ENCODE measurements around the gene FAM107B.
"Not testable (repeated sequence)": the region's sequence is repeated elsewhere in the genome, so short reads cannot be mapped to it uniquely, and the experiment has no call there.

Gene FAM107B

GRCh38 chr10:14595526-14596182 is 179.0 kb downstream of the FAM107B start:
- no peak for DNase-seq

GRCh38 chr10:14594878-14595525 is 179.7 kb downstream of the FAM107B start:
- DNase-seq: no peak

- DNase-seq: no peak
These were observed 180.9 kb downstream of the FAM107B start for GRCh38 chr10:14593806-14594205.

- no peak for DNase-seq
These were observed 182.1 kb downstream of the FAM107B start for GRCh38 chr10:14592566-14592965.

GRCh38 chr10:14592026-14592425 is 182.7 kb downstream of the FAM107B start:
- DNase-seq: no peak

GRCh38 chr10:14588938-14589294 is 185.8 kb downstream of the FAM107B start:
- not testable (repeated sequence) for DNase-seq

GRCh38 chr10:14588084-14588937 is 186.4 kb downstream of the FAM107B start:
- no peak for DNase-seq

- no peak for DNase-seq
These were observed 187.1 kb downstream of the FAM107B start for GRCh38 chr10:14587540-14588083.

GRCh38 chr10:14586901-14587300 is 187.8 kb downstream of the FAM107B start:
- no peak for DNase-seq

- no peak for DNase-seq
These were observed 189.2 kb downstream of the FAM107B start for GRCh38 chr10:14585287-14586193.

- no peak for DNase-seq
These were observed 190.0 kb downstream of the FAM107B start for GRCh38 chr10:14584661-14585060.

- no peak for DNase-seq
These were observed 190.7 kb downstream of the FAM107B start for GRCh38 chr10:14583967-14584366.

- no peak for DNase-seq
These were observed 191.4 kb downstream of the FAM107B start for GRCh38 chr10:14583252-14583651.

GRCh38 chr10:14581553-14582321 is 193.0 kb downstream of the FAM107B start:
- DNase-seq: no peak

GRCh38 chr10:14580671-14581332 is 193.9 kb downstream of the FAM107B start:
- no peak for DNase-seq

GRCh38 chr10:14579405-14579804 is 195.3 kb downstream of the FAM107B start:
- no peak for DNase-seq

- DNase-seq: no peak
These were observed 196.4 kb downstream of the FAM107B start for GRCh38 chr10:14578060-14578952.

- no peak for DNase-seq
These were observed 199.8 kb downstream of the FAM107B start for GRCh38 chr10:14574885-14575284.

- DNase-seq: no peak
These were observed 200.4 kb downstream of the FAM107B start for GRCh38 chr10:14574291-14574690.

- no peak for DNase-seq
These were observed 200.9 kb downstream of the FAM107B start for GRCh38 chr10:14573666-14574261.

All from NCI-H187 (cell line).